Spleen (tissue), 7 donors: ENCODE results near the gene APP.

Experiments used
- CTCF ChIP-seq, 11 experiments: fragments of 200-600 bp in 7 of 11; fragments of 450-650 bp in 4 of 11; sonication (generic) in 4 of 11; IDR thresholded peaks in 8 of 11; conservative IDR thresholded peaks in 3 of 11; 1 replicate in 7 of 11; 2 replicates in 4 of 11; pipeline versions ENCODE4 v1.4.0 to v1.8.0; 2016 to 2021; ENCODE audit warnings: antibody characterized with exemption in 11 of 11, inconsistent platforms in 4 of 11, mild to moderate bottlenecking in 1 of 11
- POLR2A ChIP-seq, 3 donors: fragments of 450-650 bp; IDR thresholded peaks; one replicate each; pipeline ENCODE4 v1.5.1; 2017; ENCODE audit warnings: antibody characterized with exemption in 3 of 3, mild to moderate bottlenecking in 1 of 3
- POLR2AphosphoS5 ChIP-seq, 3 donors: sonication (generic); formaldehyde crosslinking; IDR thresholded peaks; one replicate each; pipeline ENCODE4 v1.5.1; 2017; ENCODE audit warnings: antibody characterized with exemption in 3 of 3
- donor health status: DM: no; HTN: no; CAD: no; lungs with moderate emphysema.
- donor health status: DM: no; HTN: no; CAD: no.
- donor health status: DM: no; HTN: no; CAD: no.

- no peak for TF ChIP-seq POLR2A (IDR thresholded peaks at IDR 0.05)
- TF ChIP-seq CTCF (IDR thresholded peaks at IDR 0.05 in 8 of 11, conservative IDR thresholded peaks at IDR 0.05 in 3 of 11): no peak
- TF ChIP-seq POLR2AphosphoS5 (IDR thresholded peaks at IDR 0.05): no peak
These were observed 231.7 kb downstream of the APP start for GRCh38 chr21:25938658-25939395.
